NCI-H1417 treated with DMSO at 0.1 percent for 48 hours (cell line): ENCODE data around the gene ERP44.
"Not testable (repeated sequence)": the region's sequence is repeated elsewhere in the genome, so short reads cannot be mapped to it uniquely, and the experiment has no call there.

ENCODE experiments used
- DNase-seq: peaks from one replicate; lab custom pipeline; 2025; lab: John Stamatoyannopoulos, UW

ERP44 gene

GRCh38 chr9:100011062-100011681 lies 87.6 kb downstream of the ERP44 start:
- DNase-seq: no peak

GRCh38 chr9:99999797-100000196 lies 99.0 kb downstream of the ERP44 start:
- DNase-seq: no peak

DNA sequence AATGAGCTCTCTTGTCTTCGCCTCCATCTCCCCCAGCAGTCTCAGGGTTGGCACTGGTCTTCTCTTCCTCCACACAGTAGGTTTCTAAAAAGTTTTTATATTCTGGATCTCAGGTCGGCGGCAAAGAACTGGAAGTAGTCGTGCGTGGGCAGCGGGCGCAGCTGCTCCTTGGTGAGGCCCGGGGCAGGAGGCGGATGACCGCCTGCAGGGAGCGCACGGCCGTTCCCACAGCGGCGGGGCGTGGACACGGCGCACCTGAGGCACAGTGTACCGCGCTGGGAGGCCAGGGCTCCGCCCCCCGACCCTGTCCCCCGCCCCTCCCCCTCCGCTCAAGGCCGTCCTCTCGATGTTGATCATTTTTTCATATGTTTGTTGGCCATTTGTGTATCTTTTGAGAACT lies 99.9 kb downstream of the ERP44 start:
- DNase-seq: no peak

GRCh38 chr9:99998266-99998665 lies 100.5 kb downstream of the ERP44 start:
- DNase-seq: no peak

DNA sequence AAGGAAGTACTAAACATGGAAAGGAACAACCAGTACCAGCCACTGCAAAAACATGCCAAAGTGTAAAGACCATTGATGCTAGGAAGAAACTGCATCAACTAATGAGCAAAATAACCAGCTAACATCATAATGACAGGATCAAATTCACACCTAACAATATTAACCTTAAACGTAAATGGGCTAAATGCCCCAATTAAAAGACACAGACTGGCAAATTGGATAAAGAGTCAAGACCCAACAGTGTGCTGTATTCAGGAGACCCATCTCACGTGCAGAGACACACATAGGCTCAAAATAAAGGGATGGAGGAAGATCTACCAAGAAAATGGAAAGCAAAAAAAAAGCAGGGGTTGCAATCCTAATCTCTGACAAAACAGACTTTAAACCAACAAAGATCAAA lies 108.3 kb downstream of the ERP44 start:
- not testable (repeated sequence) for DNase-seq

GRCh38 chr9:99986642-99987041 lies 112.2 kb downstream of the ERP44 start:
- no peak for DNase-seq

DNA sequence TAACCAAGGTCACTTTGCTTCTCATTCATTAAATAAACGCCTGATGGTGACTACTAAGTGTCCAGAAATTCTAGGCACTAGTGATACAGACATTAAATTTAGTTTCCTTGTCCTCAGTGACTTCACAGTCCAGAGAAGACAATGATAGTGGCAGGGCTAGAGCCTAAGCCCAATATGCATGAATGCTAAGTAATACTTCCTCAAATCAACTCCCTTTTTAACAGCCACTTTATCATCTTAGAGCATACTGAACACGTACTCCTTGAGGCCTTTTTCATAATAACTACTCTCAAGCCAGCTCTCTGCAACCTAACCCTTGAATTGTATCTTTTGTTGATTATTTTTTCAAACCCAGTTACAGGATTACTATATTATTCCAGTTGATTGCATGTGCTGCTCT lies 118.2 kb downstream of the ERP44 start:
- DNase-seq: no peak

DNA sequence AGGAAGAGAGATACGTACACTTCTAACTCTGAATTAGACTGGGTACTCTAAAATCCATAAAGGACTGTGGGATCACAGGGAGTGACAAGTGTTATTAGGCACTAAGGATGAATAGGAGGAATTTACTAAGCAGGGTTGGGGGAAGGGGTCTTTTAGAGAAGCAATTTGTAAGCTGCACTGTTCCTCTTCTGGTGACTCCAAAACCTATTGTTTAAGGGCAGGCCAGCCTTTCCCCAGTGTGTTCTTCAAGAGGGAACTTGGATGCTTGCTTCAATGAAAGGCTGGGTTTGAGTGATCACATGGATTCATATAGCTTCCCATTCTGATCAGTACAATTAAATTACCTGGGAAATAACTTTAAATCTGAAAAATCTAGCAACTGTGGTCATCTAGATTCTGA lies 120.6 kb downstream of the ERP44 start:
- no peak for DNase-seq

DNA sequence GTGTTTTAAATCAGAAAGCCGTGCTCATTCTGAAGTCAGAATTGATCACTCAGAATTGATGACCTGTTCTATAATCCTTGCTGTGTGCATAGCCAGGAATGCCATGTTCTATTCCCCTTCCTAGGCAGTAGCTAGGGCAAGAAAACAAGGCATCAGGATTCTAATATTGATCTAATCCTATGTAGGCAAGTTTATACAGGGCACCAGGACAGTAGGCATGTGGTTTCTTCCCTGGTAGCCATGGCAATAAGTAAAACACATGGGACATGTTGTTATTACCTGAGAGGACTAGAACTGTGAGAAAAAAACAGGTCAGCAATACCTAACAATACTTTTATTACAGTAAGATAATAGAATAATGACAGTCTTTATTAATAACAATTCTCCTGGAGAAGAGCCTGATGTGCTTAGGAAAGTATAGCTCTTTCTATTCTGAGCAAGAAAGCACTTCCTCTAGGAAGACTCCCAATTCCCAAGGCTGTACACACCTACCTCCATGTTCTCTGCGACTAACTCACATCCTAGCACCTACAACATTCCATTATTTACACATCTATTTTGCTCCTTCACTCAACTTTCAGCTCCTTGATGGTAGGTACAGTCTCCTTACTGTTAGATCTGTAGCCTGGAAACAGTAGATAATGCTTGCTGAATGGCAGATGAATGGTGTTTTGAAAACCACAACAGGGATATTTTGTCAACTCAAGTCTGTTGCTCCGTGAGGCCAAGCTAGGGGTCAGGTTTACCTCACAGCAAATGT lies 121.6 kb downstream of the ERP44 start:
- DNase-seq: no peak

GRCh38 chr9:99973455-99973854 lies 125.3 kb downstream of the ERP44 start:
- DNase-seq: no peak

DNA sequence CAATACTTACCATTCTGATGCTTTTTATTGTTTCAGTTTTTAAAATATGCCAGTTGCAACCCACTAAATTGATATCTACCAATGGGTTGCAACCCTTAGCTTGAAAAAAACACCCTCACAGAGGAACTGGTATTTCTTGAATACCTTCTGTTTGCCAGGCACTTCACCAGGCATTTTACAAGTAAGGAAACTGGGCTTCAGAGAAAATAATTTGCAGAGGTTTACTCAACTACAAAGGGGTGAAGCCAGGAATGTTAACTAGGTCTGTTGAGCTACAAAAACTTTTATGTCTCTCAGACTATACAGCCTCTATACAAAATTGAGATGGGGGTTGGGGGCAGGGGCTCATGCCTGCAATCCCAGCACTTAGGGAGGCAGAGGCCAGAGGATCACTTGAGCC lies 127.4 kb downstream of the ERP44 start:
- DNase-seq: no peak

DNA sequence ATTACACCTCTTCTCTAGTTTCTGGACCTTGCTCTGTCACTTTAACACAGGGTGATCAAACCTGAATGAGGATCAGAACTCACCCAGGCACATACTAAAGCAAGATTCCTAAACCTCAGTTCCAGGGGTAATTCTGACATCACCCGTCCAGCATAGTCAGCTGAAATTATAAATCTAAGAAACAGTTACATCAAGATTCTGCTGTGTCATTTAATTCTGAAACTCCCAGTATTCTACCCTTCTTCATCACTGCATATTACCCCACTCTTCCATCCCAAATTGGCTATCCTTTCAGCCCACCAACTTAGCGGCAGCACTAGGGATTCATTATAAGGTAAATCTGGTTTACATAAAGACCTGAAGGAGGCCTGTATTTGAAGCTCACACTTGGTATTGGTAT lies 128.3 kb downstream of the ERP44 start:
- DNase-seq: no peak

DNA sequence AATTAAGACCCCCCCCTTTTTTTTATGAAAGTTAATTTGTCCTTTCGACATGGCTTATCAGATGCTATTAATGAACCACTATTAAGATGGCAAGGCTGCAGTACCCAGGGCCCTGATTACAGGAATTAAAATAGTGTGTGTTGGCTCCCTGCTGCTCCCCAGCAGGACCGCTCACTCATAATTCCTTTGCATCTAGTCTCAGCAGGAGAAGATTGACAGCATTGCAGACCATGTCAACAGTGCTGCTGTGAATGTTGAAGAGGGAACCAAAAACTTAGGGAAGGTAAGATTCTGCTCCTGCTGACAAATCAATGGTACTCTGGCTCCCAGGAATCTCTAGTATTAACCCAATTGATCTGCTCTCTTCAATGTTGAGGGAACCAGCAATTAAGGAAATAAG lies 131.3 kb downstream of the ERP44 start:
- no peak for DNase-seq

GRCh38 chr9:99966716-99967115 lies 132.1 kb downstream of the ERP44 start:
- DNase-seq: no peak

DNA sequence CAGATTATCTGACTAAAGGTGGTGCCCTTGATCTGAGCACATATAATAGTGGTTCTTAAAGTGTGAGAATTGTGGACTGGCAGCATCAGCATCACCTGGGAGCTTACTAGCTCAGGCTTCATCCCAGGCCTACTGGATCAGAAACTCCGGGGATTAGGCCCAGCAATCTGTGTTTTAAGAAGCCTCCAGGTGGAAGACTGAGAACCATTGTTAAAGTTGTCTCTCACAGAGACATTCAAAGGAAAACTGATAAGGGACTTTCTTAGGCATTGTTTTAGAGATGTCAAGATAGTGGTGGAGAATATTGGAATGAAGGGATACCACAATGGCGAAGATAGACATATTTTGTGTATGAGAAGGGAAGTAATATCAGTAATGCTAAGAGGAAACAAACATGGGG lies 132.8 kb downstream of the ERP44 start:
- no peak for DNase-seq

DNA sequence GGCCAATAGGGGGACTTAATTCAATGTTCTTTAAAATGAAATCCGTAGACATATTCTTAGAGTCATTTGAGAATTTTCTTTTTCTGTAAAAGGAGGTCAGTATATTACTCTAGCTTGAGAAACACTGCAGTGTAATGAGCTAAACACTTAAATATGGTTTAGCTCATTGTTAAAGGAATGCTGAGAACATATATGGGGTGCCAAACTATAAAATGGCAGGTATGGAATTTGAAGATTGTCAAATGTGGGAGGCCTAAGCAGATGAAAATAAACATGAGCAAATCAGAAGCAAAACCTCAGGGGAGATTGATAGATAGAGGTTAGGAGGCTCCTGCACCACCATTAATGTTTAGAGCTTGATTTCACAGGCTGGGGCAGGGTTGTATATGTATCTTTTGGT lies 134.5 kb downstream of the ERP44 start:
- DNase-seq: no peak

GRCh38 chr9:99962680-99963261 lies 136.0 kb downstream of the ERP44 start:
- DNase-seq: no peak

DNA sequence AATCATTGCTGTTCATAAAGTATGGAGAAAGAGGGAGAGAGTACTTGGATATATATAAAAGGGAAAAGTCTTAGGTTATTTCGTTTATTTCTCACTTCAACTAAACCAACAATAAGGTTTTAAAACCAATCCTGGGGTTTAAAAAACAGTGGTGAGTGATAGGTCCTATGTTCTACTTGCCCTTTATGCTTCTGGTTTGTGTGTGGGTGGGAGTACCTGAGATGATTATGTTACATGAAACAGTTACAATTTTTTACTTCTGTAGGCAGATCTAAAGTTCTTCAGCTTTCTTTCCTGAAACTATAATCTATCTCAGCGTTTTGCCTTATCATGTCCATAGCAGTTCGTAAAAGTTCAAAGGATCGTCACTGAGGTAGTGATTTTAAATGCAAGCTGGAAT lies 143.2 kb downstream of the ERP44 start:
- DNase-seq: no peak

DNA sequence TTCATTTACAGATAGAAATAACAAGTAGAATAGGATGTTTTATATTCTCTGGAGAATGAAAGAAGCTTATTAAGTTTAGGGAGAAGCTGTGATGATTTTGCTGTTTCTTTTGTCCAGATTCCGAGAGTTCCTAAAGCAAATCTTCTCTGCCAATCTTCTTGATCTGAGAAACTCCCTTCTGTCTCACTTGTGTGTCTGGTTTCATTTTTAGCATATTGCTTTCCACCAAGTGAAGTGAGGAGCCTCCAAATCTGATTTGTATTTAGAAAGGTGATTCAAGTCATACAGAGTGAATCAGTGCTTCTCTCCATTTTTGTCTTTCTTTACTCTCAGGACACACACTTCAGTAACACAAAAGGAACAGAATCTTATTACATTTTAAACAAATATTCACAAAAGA lies 144.0 kb downstream of the ERP44 start:
- no peak for DNase-seq

GRCh38 chr9:99953861-99954507 lies 144.8 kb downstream of the ERP44 start:
- no peak for DNase-seq

DNA sequence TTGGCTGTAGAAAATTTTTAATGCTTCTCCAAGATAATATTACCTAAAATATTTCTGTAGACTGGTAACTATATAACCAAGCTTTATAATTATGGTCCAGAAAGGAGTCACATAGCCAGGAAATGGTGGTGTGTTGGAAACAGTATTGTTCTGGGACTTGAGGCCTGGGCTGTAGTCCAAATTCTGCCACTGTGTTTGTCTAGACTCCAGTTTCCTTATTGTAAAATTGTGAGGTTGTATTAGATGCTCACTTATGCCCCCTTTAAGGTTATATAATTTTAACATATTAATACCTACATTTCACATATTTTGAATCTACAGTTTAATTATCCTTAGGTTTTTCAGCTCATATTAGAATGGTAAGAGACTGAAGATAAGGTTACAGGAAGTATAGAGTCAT lies 149.9 kb downstream of the ERP44 start:
- no peak for DNase-seq

DNA sequence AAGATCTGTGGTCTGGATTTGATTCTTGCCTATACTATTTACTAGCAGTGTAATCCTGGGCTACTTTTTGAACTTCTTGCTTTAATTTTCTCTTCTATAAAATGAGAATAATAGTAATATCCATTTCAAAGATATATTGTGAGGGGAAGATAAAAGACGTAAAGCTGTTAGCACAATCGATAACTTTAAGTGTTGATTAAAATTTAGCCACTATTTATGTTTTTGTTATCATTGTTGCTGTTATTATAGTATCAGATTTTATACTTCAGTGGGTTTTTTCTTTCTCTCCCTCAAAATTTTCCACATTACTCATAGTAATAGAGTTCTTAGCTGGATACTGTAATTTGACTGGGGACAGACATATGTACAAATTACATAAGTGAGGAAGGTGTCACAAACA lies 150.3 kb downstream of the ERP44 start:
- no peak for DNase-seq

DNA sequence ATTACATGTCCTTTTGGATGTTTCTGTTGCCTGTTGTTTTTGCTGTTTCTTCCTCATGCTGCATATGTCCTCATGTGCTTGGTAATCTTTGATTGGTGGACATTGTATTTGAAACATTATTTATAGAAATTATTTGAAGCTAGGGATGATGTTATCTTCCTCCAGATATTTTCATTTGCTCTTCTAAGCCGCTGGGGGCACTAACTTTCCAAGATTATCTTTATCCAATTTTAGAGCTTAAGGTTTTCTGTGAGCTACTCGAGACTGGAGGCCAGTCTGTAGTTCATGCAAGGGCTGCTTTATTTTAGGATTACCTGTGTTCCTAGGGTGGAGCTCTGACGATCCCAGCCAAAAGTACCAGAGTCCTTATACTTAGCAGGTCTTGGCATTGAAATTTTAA lies 151.4 kb downstream of the ERP44 start:
- no peak for DNase-seq
